Thyroid gland (tissue), 4 donors: ENCODE results near the gene APOBEC2. TPM values are rescaled to one million over a fixed set of nuclear protein-coding genes. Genes with fewer than 3 reads are reported as not detected.
"Not testable (repeated sequence)": the region's sequence is repeated elsewhere in the genome, so short reads cannot be mapped to it uniquely, and the experiment has no call there.

ENCODE experiments used
- DNase-seq, 2 donors: peaks; one replicate each; pipeline ENCODE4 v3.0.0-alpha.2; 2019
- H3K27ac ChIP-seq, 3 donors: fragments of 200-600 bp; sonication (generic); 1 replicate in 2 of 3; 2 replicates in 1 of 3; pipeline ENCODE4 v1.5.1; 2016 to 2019; ENCODE audit warnings: mild to moderate bottlenecking in 1 of 3, moderate library complexity in 1 of 3
- H3K27me3 ChIP-seq: fragments of 200-600 bp; sonication (generic); one replicate; pipeline ENCODE4 v1.5.1; 2019
- H3K36me3 ChIP-seq, 2 donors: fragments of 200-600 bp; sonication (generic); one replicate each; pipeline ENCODE4 v1.5.1; 2016 to 2019
- H3K4me1 ChIP-seq, 2 donors: fragments of 200-600 bp; sonication (generic); one replicate each; pipeline ENCODE4 v1.5.1; 2017 to 2019
- H3K4me3 ChIP-seq, 3 donors: fragments of 200-600 bp; sonication (generic); replicated peaks in 1 of 3; 1 replicate in 2 of 3; 2 replicates in 1 of 3; pipeline ENCODE4 v1.5.1; 2016; ENCODE audit warnings: mild to moderate bottlenecking in 1 of 3
- H3K9me3 ChIP-seq: fragments of 200-600 bp; sonication (generic); one replicate; pipeline ENCODE4 v1.5.1; 2017
- CTCF ChIP-seq, 6 experiments: fragments of 200-600 bp in 3 of 6; fragments of 450-650 bp in 3 of 6; sonication (generic) in 3 of 6; IDR thresholded peaks; one replicate each; pipeline ENCODE4 v1.5.1; 2016 to 2019; ENCODE audit warnings: antibody characterized with exemption in 6 of 6, mild to moderate bottlenecking in 2 of 6, inconsistent platforms in 1 of 6, moderate library complexity in 1 of 6
- POLR2A ChIP-seq, 2 donors: fragments of 450-650 bp; IDR thresholded peaks; one replicate each; pipeline ENCODE4 v1.6.1; 2017; ENCODE audit warnings: antibody characterized with exemption in 2 of 2, mild to moderate bottlenecking in 2 of 2, moderate library complexity in 1 of 2
- WGBS, 2 donors: methylation state at CpG; one replicate each; pipeline ENCODE4 v1.1.5; 2017; 5-methylcytosine and 5-hydroxymethylcytosine counted together
- intact Hi-C: fragments of 100-400 bp; cut with DNase I; formaldehyde crosslinking; loops from one replicate; pipeline ENCODE4 v1.15.1; 2023
- total RNA-seq, 4 donors: library from RNA; depleted of rRNA; stranded (reverse); fragments of >200 nt; gene quantifications; one replicate each; pipeline ENCODE4 v1.2.3, GENCODE V29; 2016

Gene APOBEC2
- not detected for total RNA-seq

- Histone ChIP-seq H3K9me3 (no peaks in the 10 kb centered on the region), H3K27ac (no peak within 1 kb of the TSS), H3K4me1 (no peaks in the 10 kb centered on the region), H3K4me3 (no peak within 1 kb of the TSS), H3K36me3 (no peaks in the 10 kb centered on the region), H3K27me3 (no peaks in the 10 kb centered on the region)
- no peak for DNase-seq
- intact Hi-C loops = no loop called here
- TF ChIP-seq CTCF (IDR thresholded peaks at IDR 0.05) (no peak), POLR2A (IDR thresholded peaks at IDR 0.05) (no peak)
- 80 to 91% methylated on average over 5 of the region's 5 CpGs for WGBS, 2 donors
These were observed at the start of gene APOBEC2 for GRCh38 chr6:41053041-41053440. APOBEC2 (plus strand) TSS chr6:41053202; CDS start chr6:41053348, 146 bp downstream.

GRCh38 chr6:41006217-41006616 lies 46.8 kb upstream of the APOBEC2 start:
- intact Hi-C loops = loop anchor here (10.0 kb wide), 1 partner anchor 59 kb away; no protein-coding TSS in a partner anchor
- DNase-seq = peak; percentile 22 to 25
- not testable (repeated sequence) for H3K36me3 ChIP-seq, H3K4me1 ChIP-seq, H3K9me3 ChIP-seq, H3K4me3 ChIP-seq, H3K27ac ChIP-seq, H3K27me3 ChIP-seq
- 29 to 35% methylated on average over 7 of the region's 7 CpGs for WGBS, 2 donors
- TF ChIP-seq CTCF (IDR thresholded peaks at IDR 0.05) = peak in 5 of 6 experiments; percentile 14 to 58 (median 36)

GRCh38 chr6:41006980-41007379 lies 46.0 kb upstream of the APOBEC2 start:
- not testable (repeated sequence) for H3K27me3 ChIP-seq, H3K27ac ChIP-seq, H3K4me1 ChIP-seq, DNase-seq, H3K36me3 ChIP-seq, H3K9me3 ChIP-seq, H3K4me3 ChIP-seq
- 96 to 97% methylated on average over 4 of the region's 4 CpGs for WGBS, 2 donors
- intact Hi-C loops = loop anchor here (10.0 kb wide), 1 partner anchor 58 kb away; no protein-coding TSS in a partner anchor

GRCh38 chr6:41008011-41008410 lies 45.0 kb upstream of the APOBEC2 start:
- Histone ChIP-seq H3K9me3 (no peaks in the 10 kb centered on the region), H3K4me1 (no peaks in the 10 kb centered on the region), H3K36me3 (no peaks in the 10 kb centered on the region), H3K27ac (no peak overlapping the region), H3K27me3 (no peaks in the 10 kb centered on the region), H3K4me3 (no peak overlapping the region)
- WGBS, 2 donors = 90 to 93% methylated on average over 3 of the region's 3 CpGs
- intact Hi-C loops = loop anchor here (10.0 kb wide), 1 partner anchor 57 kb away; no protein-coding TSS in a partner anchor
- TF ChIP-seq POLR2A (IDR thresholded peaks at IDR 0.05) (no peak), CTCF (IDR thresholded peaks at IDR 0.05) (no peak)
- no peak for DNase-seq

- 83 to 100% methylated on average over 1 of the region's 1 CpG for WGBS, 2 donors
- Histone ChIP-seq H3K36me3 (no peaks in the 10 kb centered on the region), H3K4me3 (no peak overlapping the region), H3K27me3 (no peaks in the 10 kb centered on the region), H3K9me3 (no peaks in the 10 kb centered on the region), H3K4me1 (no peaks in the 10 kb centered on the region), H3K27ac (no peak overlapping the region)
- TF ChIP-seq CTCF (IDR thresholded peaks at IDR 0.05) (no peak), POLR2A (IDR thresholded peaks at IDR 0.05) (no peak)
- intact Hi-C loops = loop anchor here (10.0 kb wide), 1 partner anchor 55 kb away; no protein-coding TSS in a partner anchor
- DNase-seq = no peak
These were observed 43.3 kb upstream of the APOBEC2 start for GRCh38 chr6:41009669-41010068.

GRCh38 chr6:41011673-41012072 lies 41.3 kb upstream of the APOBEC2 start:
- no peaks in the 10 kb centered on the region for H3K27me3 ChIP-seq
- H3K27ac ChIP-seq = no peak overlapping the region
- no peak overlapping the region for H3K4me3 ChIP-seq
- TF ChIP-seq POLR2A (IDR thresholded peaks at IDR 0.05) (no peak), CTCF (IDR thresholded peaks at IDR 0.05) (no peak)
- no peaks in the 10 kb centered on the region for H3K4me1 ChIP-seq
- intact Hi-C loops = no loop called here
- WGBS, 2 donors = 70 to 93% methylated on average over 2 of the region's 2 CpGs
- DNase-seq = no peak
- no peaks in the 10 kb centered on the region for H3K36me3 ChIP-seq
- no peaks in the 10 kb centered on the region for H3K9me3 ChIP-seq
